ENCODE data around the gene SEC14L2. TPM values are rescaled to one million over a fixed set of nuclear protein-coding genes. Genes with fewer than 3 reads are reported as not detected.

SEC14L2 gene
- total and polyA plus RNA-seq, 2 of the 8 experiments (the other 6 are each of a cell fraction or from before 2014, with no cell fraction given), result 2.8 to 3.2 TPM

DNA sequence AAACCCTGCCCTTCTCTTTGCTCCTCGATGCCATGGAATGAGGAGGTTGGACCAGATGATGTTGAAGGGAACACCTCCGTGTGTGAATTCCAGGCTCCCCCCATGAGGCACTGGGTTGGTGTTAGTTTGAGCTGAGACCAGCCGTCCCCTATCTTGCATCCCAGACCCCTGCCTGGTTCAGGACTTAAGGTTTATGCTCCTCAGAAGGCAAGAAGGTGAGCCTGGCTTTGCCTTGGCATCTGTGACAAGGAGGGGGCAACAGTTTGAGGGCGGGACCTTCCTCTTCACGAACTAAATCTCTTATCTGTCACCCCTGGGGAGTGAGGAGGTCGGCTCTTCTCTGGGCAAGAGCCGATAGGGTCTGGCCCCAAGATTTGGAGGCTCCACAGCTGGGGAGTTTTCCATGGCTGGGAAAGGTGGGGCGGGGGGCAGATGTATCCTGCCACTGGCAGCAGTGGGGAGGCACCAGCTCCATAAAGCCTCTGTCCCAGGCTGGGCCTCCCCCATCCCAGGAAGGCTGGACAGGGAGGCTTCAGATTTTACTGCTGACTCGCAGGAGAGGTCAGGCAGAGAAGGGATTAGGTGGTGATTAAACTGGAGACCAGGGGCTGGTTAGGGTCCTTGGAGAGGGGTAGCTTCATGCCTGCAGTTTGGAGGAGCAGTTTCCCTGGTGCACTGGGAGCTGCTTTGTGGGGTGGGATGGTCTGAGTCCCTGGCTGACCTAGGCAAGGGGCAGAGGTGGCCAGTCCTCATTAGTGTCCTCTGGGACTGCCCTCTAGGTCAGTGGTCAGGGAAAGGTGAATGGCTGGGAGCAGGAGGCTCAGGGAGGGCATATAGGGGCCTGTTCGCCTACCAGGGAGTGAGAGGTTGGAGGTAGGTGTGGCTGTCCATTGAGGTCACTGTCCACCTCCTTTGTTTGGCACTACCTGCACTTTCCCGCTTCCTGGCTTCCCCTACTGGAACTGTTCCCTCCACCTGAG is 1.1 kb downstream of the SEC14L2 start:
- Histone ChIP-seq H3K23me2 (ENCODE audit: low read depth, low read length) (peaks cover 8% of the 10 kb centered on the region; the same call in 1 of the 2 replicates), H3K4me1 (replicated peaks in 1 of 4; ENCODE audit: control insufficient read depth in 3 of 4, insufficient read depth in 4 of 4, low read length in 3 of 4) (peaks cover 7 to 20% (median 10%) of the 10 kb centered on the region in 4 experiments), H3K18ac (ENCODE audit: extremely low read depth, low read length) (peak overlapping the region; percentile 38; the same call in 1 of the 2 replicates), H4K8ac (ENCODE audit: extremely low read depth, insufficient read depth, low read length) (no peak overlapping the region), H3K56ac (replicated peaks; ENCODE audit: insufficient read length, low read depth, low read length) (no peak overlapping the region), H3K27ac (ENCODE audit: low read depth, low read length) (no peak overlapping the region), H2BK120ac (replicated peaks; ENCODE audit: low read depth, low read length) (no peak overlapping the region), H3K36me3 (ENCODE audit: control insufficient read depth in 2 of 4, insufficient read depth in 4 of 4, low read length in 3 of 4) (no peaks in the 10 kb centered on the region), H3K14ac (ENCODE audit: insufficient read length) (no peak overlapping the region), H4K5ac (ENCODE audit: insufficient read length, low read depth, low read length) (no peak overlapping the region), H3K79me1 (ENCODE audit: low read depth, low read length) (no peaks in the 10 kb centered on the region), H3K9me3 (ENCODE audit: insufficient read depth in 2 of 2, low read depth in 1 of 2, low read length in 1 of 2) (no peaks in the 10 kb centered on the region), H3K9ac (replicated peaks in 1 of 4; ENCODE audit: extremely low read depth in 1 of 4, low read depth in 3 of 4, low read length in 3 of 4) (no peak overlapping the region), H3K27me3 (replicated peaks in 1 of 4; ENCODE audit: control insufficient read depth in 3 of 4, extremely low read depth in 1 of 4, insufficient read depth in 3 of 4, low read length in 3 of 4) (peaks cover 2 to 16% (median 8%) of the 10 kb centered on the region in 4 experiments; a peak in 6 of 7 replicates), H2AK5ac (ENCODE audit: low read depth, low read length) (peak overlapping the region; percentile 69; the same call in 1 of the 2 replicates), H2AFZ (ENCODE audit: low read length) (no peak overlapping the region), H3K79me2 (ENCODE audit: control insufficient read depth in 1 of 2, insufficient read depth in 2 of 2, low read length in 2 of 2) (no peaks in the 10 kb centered on the region), H3K23ac (ENCODE audit: insufficient read length) (no peak overlapping the region), H2BK12ac (ENCODE audit: low read depth, low read length) (peak overlapping the region; percentile 42; the same call in 1 of the 2 replicates), H2BK20ac (ENCODE audit: low read length) (no peak overlapping the region), H3K4ac (replicated peaks; ENCODE audit: insufficient read length, low read depth, low read length) (no peak overlapping the region), H4K20me1 (replicated peaks in 1 of 2; ENCODE audit: control insufficient read depth in 1 of 2, insufficient read depth in 2 of 2, low read length in 2 of 2) (peaks cover 0 to 6% of the 10 kb centered on the region in 2 experiments), H2BK5ac (ENCODE audit: low read depth, low read length) (no peak overlapping the region), H3K4me2 (ENCODE audit: insufficient read depth in 1 of 2, low read depth in 2 of 2, low read length in 2 of 2) (peak overlapping the region; percentile 59 to 75), H3K4me3 (ENCODE audit: extremely low read depth in 1 of 4, insufficient read depth in 2 of 4, low read depth in 3 of 4, low read length in 4 of 4) (peak overlapping the region; percentile 48 to 74 (median 64)), H2BK15ac (ENCODE audit: low read length) (0 out of 2 replicates have a peak overlapping the region, but pooled peaks have one; percentile 63), H4K91ac (replicated peaks; ENCODE audit: insufficient read length, low read length) (peak overlapping the region; percentile 86)
- DNase-seq (ENCODE audit: low read depth in 1 of 2, low spot score in 2 of 2), result no peak
- ChIA-PET POLR2A (ENCODE audit: partially characterized antibody) (interaction anchor here (0.7 to 6.5 kb wide), 7 partner anchors 8 to 120 kb away, joined by 3 to 39 read pairs (median 3); partner anchors contain the start of genes CCDC157, MTFP1 and SF3A1), CTCF (ENCODE audit: partially characterized antibody) (interaction anchor here (0.8 to 12.0 kb wide), 11 partner anchors 8 to 88 kb away, joined by 3 to 164 read pairs (median 3); partner anchors contain the start of gene MTFP1)
- WGBS, 2 experiments (ENCODE audit: extremely low coverage in 1 of 2, insufficient coverage in 1 of 2, insufficient read length in 1 of 2, insufficient replicate concordance in 2 of 2, low coverage in 1 of 2, low lambda C conversion rate in 2 of 2, missing lambda C conversion rate in 1 of 2), result 51% methylated on average over 11 of the region's 11 CpGs; no CpG with 5 or more reads in 1 of the 2 experiments
- FAIRE-seq, result no peak
- TF ChIP-seq GTF2F1 (IDR thresholded peaks at IDR 0.05; ENCODE audit: borderline replicate concordance, low read depth, low read length) (no peak), USF2 (IDR thresholded peaks at IDR 0.05; ENCODE audit: low read length) (no peak), SIN3A (conservative IDR thresholded peaks at IDR 0.05 in 1 of 2, IDR thresholded peaks at IDR 0.05 in 1 of 2; ENCODE audit: low read depth in 1 of 2, low read length in 2 of 2) (no peak), YY1 (IDR thresholded peaks at IDR 0.05; ENCODE audit: low read depth, low read length) (no peak), EZH2 (IDR thresholded peaks at IDR 0.05; ENCODE audit: low read depth, low read length, severe bottlenecking) (no peak), KDM5A (IDR thresholded peaks at IDR 0.05; ENCODE audit: low read length) (no peak), NRF1 (IDR thresholded peaks at IDR 0.05; ENCODE audit: low read depth, low read length) (no peak), TAF1 (IDR thresholded peaks at IDR 0.05; ENCODE audit: low read depth, low read length) (no peak), SP2 (IDR thresholded peaks at IDR 0.05; ENCODE audit: low read length) (no peak)
